Epithelial cell of esophagus (primary cell): Measurements from ENCODE around the gene MDH1.
"Not testable (repeated sequence)": the region's sequence is repeated elsewhere in the genome, so short reads cannot be mapped to it uniquely, and the experiment has no call there.

Experiments
- DNase-seq: peaks from one replicate; pipeline ENCODE4 v3.0.0; 2010; ENCODE audit warnings: low read depth
- H3K4me3 ChIP-seq: 2 replicates; pipeline ENCODE4 v1.5.1; 2011; ENCODE audit warnings: mild to moderate bottlenecking, low read length, control low read depth
- CTCF ChIP-seq: IDR thresholded peaks from 2 replicates; pipeline ENCODE4 v1.5.1; 2011; ENCODE audit warnings: low read depth, mild to moderate bottlenecking, low read length, control low read depth, inconsistent platforms; ENCODE audit not compliant: insufficient read depth; ENCODE audit errors: missing control alignments

The MDH1 gene

GRCh38 chr2:63600881-63601460 lies 12.2 kb downstream of the MDH1 start:
- no peak overlapping the region for H3K4me3 ChIP-seq
- TF ChIP-seq CTCF: no peak
- no peak for DNase-seq

- no peak for DNase-seq
- no peak for TF ChIP-seq CTCF
- no peak overlapping the region for H3K4me3 ChIP-seq
Observed at GRCh38 chr2:63604666-63605065, 15.9 kb downstream of the MDH1 start.

- H3K4me3 ChIP-seq, DNase-seq: not testable (repeated sequence)
Observed at GRCh38 chr2:63608865-63609264, 20.1 kb downstream of the MDH1 start.

- no peak overlapping the region for H3K4me3 ChIP-seq
- no peak for TF ChIP-seq CTCF
- no peak for DNase-seq
Observed at GRCh38 chr2:63610525-63610924, 21.8 kb downstream of the MDH1 start.

- no peak overlapping the region for H3K4me3 ChIP-seq
- DNase-seq: peak; percentile 27
- TF ChIP-seq CTCF: no peak
Observed at GRCh38 chr2:63613391-63613901, 24.7 kb downstream of the MDH1 start.

GRCh38 chr2:63614448-63614968 lies 25.7 kb downstream of the MDH1 start:
- DNase-seq: peak; percentile 86
- no peak for TF ChIP-seq CTCF
- H3K4me3 ChIP-seq: no peak overlapping the region

- H3K4me3 ChIP-seq: no peak overlapping the region
- DNase-seq: peak; percentile 86
- no peak for TF ChIP-seq CTCF
Observed at GRCh38 chr2:63614983-63615945, 26.5 kb downstream of the MDH1 start.
